ENCODE results near the gene DIDO1.

DNA sequence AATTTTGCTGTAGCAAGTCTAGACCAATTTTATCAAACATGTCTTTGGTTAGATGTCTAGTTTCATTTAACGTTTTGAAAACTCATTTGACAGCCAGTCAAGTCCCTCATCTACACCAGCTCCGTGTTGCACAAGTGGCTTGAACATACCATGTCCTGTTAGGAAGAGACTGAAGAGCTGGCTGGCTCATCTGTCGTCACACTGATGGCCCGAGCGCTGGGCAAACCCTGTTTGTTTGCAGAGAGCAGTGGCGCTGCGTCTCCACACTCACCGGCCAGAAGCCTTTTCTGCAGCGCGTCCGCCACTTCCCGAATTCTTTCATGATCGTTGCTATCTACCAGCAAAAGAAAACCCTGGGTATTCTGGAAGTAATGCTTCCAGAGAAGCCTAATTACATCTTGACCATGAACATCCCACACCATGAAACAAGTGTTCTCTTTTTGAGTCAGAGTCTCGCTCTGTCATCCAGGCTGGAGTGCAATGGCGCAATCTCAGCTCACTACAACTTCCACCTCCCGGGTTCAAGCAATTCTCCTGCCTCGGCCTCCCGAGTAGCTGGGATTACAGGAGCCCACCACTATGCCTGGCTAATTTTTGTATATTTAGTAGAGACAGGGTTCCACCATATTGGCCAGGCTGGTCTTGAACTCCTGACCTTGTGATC, 54.0 kb downstream of the DIDO1 start:
- TF ChIP-seq, protein P1, sequence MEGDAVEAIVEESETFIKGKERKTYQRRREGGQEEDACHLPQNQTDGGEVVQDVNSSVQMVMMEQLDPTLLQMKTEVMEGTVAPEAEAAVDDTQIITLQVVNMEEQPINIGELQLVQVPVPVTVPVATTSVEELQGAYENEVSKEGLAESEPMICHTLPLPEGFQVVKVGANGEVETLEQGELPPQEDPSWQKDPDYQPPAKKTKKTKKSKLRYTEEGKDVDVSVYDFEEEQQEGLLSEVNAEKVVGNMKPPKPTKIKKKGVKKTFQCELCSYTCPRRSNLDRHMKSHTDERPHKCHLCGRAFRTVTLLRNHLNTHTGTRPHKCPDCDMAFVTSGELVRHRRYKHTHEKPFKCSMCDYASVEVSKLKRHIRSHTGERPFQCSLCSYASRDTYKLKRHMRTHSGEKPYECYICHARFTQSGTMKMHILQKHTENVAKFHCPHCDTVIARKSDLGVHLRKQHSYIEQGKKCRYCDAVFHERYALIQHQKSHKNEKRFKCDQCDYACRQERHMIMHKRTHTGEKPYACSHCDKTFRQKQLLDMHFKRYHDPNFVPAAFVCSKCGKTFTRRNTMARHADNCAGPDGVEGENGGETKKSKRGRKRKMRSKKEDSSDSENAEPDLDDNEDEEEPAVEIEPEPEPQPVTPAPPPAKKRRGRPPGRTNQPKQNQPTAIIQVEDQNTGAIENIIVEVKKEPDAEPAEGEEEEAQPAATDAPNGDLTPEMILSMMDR (IDR thresholded peaks at IDR 0.05; ENCODE audit: low read length), result no peak
- no peak for TF ChIP-seq EZH2phosphoT487 (IDR thresholded peaks at IDR 0.05; ENCODE audit: low read length)
